SK-N-DZ (cell line): ENCODE measurements around the gene PPP1R3A. TPM values are rescaled to one million over a fixed set of nuclear protein-coding genes. Genes with fewer than 3 reads are reported as not detected.
"Not testable (repeated sequence)": the region's sequence is repeated elsewhere in the genome, so short reads cannot be mapped to it uniquely, and the experiment has no call there.

ENCODE experiments used
- DNase-seq: peaks from one replicate; pipeline ENCODE4 v3.0.0-alpha.2; 2015; ENCODE audit warnings: low spot score
- polyA plus RNA-seq, 2 experiments: library from polyadenylated mRNA; depleted of rRNA; stranded (reverse); fragments of >200 nt; gene quantifications; 2 replicates each; pipeline ENCODE4 v1.2.3, GENCODE V29; 2014

The PPP1R3A gene, protein sequence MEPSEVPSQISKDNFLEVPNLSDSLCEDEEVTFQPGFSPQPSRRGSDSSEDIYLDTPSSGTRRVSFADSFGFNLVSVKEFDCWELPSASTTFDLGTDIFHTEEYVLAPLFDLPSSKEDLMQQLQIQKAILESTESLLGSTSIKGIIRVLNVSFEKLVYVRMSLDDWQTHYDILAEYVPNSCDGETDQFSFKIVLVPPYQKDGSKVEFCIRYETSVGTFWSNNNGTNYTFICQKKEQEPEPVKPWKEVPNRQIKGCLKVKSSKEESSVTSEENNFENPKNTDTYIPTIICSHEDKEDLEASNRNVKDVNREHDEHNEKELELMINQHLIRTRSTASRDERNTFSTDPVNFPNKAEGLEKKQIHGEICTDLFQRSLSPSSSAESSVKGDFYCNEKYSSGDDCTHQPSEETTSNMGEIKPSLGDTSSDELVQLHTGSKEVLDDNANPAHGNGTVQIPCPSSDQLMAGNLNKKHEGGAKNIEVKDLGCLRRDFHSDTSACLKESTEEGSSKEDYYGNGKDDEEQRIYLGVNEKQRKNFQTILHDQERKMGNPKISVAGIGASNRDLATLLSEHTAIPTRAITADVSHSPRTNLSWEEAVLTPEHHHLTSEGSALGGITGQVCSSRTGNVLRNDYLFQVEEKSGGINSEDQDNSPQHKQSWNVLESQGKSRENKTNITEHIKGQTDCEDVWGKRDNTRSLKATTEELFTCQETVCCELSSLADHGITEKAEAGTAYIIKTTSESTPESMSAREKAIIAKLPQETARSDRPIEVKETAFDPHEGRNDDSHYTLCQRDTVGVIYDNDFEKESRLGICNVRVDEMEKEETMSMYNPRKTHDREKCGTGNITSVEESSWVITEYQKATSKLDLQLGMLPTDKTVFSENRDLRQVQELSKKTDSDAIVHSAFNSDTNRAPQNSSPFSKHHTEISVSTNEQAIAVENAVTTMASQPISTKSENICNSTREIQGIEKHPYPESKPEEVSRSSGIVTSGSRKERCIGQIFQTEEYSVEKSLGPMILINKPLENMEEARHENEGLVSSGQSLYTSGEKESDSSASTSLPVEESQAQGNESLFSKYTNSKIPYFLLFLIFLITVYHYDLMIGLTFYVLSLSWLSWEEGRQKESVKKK
- polyA plus RNA-seq (2014; cell fraction: cytosol; rRNA removed) = not detected in 2 replicates
- polyA plus RNA-seq (2014; cell fraction: nucleus; rRNA removed) = not detected in 2 replicates

DNA sequence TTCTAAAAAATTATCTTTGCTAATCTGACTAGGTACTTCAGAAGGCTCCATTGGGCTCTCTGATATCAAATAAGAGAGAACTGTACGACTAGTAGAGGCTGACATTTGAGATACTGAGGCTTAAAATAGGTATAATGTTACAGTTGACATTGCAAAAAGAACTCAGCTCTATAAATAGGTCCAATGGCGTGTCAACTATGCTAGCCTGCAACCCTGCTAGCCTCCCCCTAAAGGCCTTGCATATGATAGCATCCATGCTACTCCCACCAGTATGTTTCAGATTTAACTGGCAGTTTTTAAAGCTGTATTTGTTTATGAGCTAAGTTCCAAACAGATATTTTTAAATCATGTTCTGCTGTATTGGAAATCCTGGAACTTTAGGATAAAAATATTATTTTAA is at the start of gene PPP1R3A:
Gene PPP1R3A, minus strand, starts transcription at position 64 of the 400 bp plus-strand sequence. Its CDS starts 13 bp downstream, at position 51.
- DNase-seq = no peak

GRCh38 chr7:113963356-113963755 is 44.5 kb upstream of the PPP1R3A start:
- no peak for DNase-seq

GRCh38 chr7:113959910-113960309 is 41.1 kb upstream of the PPP1R3A start:
- no peak for DNase-seq

DNA sequence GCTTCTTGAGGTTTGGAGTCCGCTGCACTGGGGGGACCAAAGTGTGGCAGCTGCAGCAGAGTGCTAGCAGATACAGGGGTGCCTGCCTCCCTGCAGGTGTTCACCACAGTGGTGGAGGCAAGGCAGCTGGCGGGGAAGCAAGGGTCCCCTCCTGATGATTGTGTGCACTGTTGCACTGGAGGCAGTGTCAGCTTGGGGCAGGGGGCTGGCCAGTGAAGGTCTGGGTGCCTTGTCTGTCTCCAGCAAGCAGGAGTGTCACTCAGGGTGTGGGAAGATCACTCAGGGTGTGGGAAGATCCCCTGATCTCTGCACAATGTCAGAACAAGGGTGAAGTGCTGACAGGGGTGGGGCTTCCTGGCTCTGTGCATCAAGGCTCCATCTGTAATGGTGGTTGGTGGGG is 36.3 kb upstream of the PPP1R3A start:
- no peak for DNase-seq

GRCh38 chr7:113953553-113953952 is 34.7 kb upstream of the PPP1R3A start:
- no peak for DNase-seq

GRCh38 chr7:113945018-113945938 is 26.5 kb upstream of the PPP1R3A start:
- DNase-seq = no peak

- DNase-seq = no peak
Observed at GRCh38 chr7:113936982-113937381, 18.2 kb upstream of the PPP1R3A start.

DNA sequence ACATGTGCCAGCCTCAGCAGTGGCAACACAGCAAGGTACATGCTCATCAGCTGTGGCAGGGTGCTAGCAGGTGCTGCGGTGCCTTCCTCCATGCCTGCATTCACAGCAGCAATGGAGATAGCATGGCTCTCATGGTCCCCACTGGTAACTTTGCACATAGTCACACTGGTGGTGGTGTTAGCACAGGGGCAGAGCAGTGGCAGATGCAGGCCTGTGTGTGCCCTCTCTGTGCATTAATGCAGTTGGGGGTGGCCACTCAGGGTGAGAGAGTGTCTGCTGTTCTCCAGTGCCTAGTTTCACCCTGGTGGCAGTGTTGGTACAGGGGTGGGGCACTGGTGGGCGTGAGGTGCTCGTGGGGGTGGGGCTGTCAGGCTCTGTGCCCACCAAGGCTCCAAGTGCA is 17.7 kb upstream of the PPP1R3A start:
- DNase-seq = no peak

DNA sequence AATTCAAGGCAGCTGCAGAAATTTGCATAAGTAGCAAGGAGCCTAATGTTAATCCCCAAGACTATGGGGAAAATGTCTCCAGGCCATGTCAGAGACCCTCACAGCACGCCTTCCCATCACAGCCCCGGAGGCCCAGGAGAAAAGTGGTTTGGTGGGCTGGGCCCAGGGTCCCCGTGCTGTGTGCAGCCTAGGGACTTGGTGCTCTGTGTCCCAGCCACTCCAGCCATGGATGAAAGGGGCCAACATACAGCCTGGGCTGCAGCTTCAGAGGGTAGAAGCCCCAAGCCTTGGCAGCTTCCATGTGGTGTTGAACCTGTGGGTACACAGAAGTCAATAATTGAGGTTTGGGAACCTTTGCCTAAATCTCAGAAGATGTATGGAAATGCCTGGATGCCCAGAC is 10.6 kb upstream of the PPP1R3A start:
- not testable (repeated sequence) for DNase-seq

- no peak for DNase-seq
Observed at GRCh38 chr7:113928112-113928511, 9.3 kb upstream of the PPP1R3A start.

GRCh38 chr7:113922049-113922448 is 3.2 kb upstream of the PPP1R3A start:
- DNase-seq = no peak

DNA sequence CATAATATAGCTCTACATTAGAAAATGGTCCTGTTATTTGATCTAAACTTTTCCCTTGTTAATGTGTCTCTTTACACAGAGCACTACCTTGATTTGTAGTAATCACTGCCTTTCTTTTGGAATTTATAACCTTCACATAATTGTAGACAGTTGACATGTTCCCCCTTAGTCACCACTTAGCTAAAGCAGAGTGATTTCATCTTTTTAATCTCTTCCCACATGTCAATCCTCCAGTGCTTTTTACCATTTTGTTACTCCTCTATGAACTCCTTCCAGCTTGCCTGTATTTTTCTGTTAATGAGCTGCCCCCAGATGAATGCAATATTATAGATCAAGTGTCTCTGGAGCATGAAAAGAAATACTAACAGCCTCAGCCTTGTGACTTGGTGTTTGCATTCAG is 2.6 kb upstream of the PPP1R3A start:
- no peak for DNase-seq

GRCh38 chr7:113917840-113918239 is 969 bp downstream of the PPP1R3A start:
- DNase-seq = no peak

- no peak for DNase-seq
Observed at GRCh38 chr7:113915956-113916355, 2.9 kb downstream of the PPP1R3A start.

- no peak for DNase-seq
Observed at GRCh38 chr7:113912876-113913275, 5.9 kb downstream of the PPP1R3A start.

DNA sequence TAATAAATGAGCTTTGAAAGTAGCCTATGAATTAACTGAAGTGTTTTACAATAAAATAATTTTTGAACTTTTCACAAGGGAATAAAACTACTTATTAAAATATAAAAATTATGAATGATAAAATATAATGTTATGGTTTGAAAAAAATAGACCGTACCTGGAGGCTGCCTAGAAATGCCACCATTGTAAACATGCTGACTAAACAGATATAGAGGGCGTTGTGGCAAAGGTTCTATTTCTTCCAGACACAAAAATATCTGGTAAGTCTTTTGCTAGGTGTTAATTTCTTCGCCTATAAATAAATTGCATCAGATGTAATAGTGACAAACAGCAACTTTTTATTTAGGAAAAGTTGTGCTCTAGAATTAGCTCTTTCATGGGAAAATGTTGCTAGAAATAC is 11.2 kb downstream of the PPP1R3A start:
- no peak for DNase-seq

DNA sequence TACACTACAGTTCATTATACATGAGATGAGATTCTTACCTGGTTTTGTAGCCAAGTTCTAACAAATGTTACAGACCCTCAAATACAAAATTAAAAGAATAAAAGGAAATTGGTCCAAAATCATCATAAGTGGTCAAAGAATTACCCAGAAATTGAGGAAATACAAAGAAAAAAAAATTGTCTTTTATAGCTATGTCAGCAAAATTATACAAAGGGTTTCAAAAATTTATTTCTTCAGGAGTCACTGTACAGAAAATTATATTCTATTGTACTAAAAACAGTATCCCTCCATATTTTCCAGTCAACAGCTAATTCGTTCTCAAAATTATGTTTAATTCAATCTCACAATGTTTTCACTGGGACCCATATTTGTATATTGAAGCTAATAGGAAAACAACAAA is 14.3 kb downstream of the PPP1R3A start:
- no peak for DNase-seq

- DNase-seq = no peak
Observed at GRCh38 chr7:113892818-113893217, 26.0 kb downstream of the PPP1R3A start.

DNA sequence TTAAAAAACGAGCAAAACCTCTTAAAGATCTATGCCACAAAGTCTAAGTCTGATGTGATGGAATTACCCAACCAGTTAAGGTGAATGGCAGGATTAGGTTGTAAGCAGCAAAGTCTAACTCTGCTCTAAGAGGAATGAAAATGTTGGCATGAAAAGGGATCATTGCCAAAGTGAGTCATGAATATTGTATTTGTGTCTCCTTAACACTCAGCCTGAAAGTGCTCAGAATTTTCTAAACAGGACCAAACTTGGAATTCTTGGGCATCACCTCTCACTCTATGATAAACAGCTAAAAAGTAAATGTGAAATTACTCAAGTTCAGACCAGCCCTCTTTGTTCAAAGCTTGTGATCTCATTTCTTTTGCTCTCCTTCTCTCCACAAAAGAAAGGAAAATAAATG is 27.0 kb downstream of the PPP1R3A start:
- DNase-seq = no peak

GRCh38 chr7:113891031-113891350 is 27.8 kb downstream of the PPP1R3A start:
- DNase-seq = no peak
